OCI-LY1 (cell line): ENCODE data around the gene GJC1.

Experiments used
- H2AFZ ChIP-seq: fragments of 200-600 bp; sonication (generic), shearing (Covaris generic); 2 replicates; pipeline ENCODE4 v1.6.0; 2014; ENCODE audit warnings: antibody characterized with exemption, mild to moderate bottlenecking, low read length
- H3F3A ChIP-seq: fragments of 200-600 bp; sonication (generic), shearing (Covaris generic); 2 replicates; pipeline ENCODE4 v1.6.0; 2014; ENCODE audit warnings: mild to moderate bottlenecking, antibody characterized with exemption, low read length, moderate library complexity; ENCODE audit not compliant: insufficient read depth
- H3K27ac ChIP-seq: fragments of 200-600 bp; sonication (generic); 2 replicates; pipeline ENCODE4 v1.5.1; 2014; ENCODE audit warnings: low read length, mixed run types, mild to moderate bottlenecking, low read depth; ENCODE audit not compliant: poor library complexity, severe bottlenecking
- H3K27me3 ChIP-seq: fragments of 200-600 bp; sonication (generic); 2 replicates; pipeline ENCODE4 v1.6.0; 2014; ENCODE audit warnings: antibody characterized with exemption, mild to moderate bottlenecking, low read length, moderate library complexity; ENCODE audit not compliant: insufficient read depth
- H3K36me3 ChIP-seq: fragments of 200-600 bp; sonication (generic); 2 replicates; pipeline ENCODE4 v1.6.1; 2014; ENCODE audit warnings: mild to moderate bottlenecking, antibody characterized with exemption, low read length, moderate library complexity, mixed read lengths; ENCODE audit not compliant: insufficient read depth
- H3K4me1 ChIP-seq: fragments of 200-600 bp; sonication (generic); 2 replicates; pipeline ENCODE4 v1.5.1; 2014; ENCODE audit warnings: mild to moderate bottlenecking, low read length, moderate library complexity; ENCODE audit not compliant: insufficient read depth, severe bottlenecking
- H3K4me2 ChIP-seq: fragments of 200-600 bp; sonication (generic), shearing (Covaris generic); 2 replicates; pipeline ENCODE4 v1.6.1; 2014; ENCODE audit warnings: low read length
- H3K4me3 ChIP-seq: fragments of 200-600 bp; sonication (generic); 2 replicates; pipeline ENCODE4 v1.5.1; 2014; ENCODE audit warnings: low read length, low read depth, mild to moderate bottlenecking, mixed read lengths; ENCODE audit not compliant: poor library complexity, severe bottlenecking
- H3K79me2 ChIP-seq: fragments of 200-600 bp; shearing (Covaris generic); 2 replicates; pipeline ENCODE4 v1.6.1; 2016; ENCODE audit warnings: mixed run types, low read length, mixed read lengths; ENCODE audit not compliant: insufficient read depth
- H3K9ac ChIP-seq: fragments of 200-600 bp; sonication (generic), shearing (Covaris generic); 2 replicates; pipeline ENCODE4 v1.6.1; 2014; ENCODE audit warnings: mild to moderate bottlenecking, low read length, mixed read lengths
- H3K9me2 ChIP-seq: fragments of 200-600 bp; sonication (generic), shearing (Covaris generic); 2 replicates; pipeline ENCODE4 v1.6.1; 2014; ENCODE audit warnings: low read depth, mild to moderate bottlenecking, low read length, mixed read lengths
- H3K9me3 ChIP-seq: fragments of 200-600 bp; shearing (Covaris generic); 2 replicates; pipeline ENCODE4 v1.6.1; 2014; ENCODE audit warnings: low read length, mixed read lengths
- H4K20me1 ChIP-seq: fragments of 200-600 bp; sonication (generic), shearing (Covaris generic); 2 replicates; pipeline ENCODE4 v1.6.0; 2016; ENCODE audit warnings: mild to moderate bottlenecking, low read length; ENCODE audit not compliant: insufficient read depth
- EZH2 ChIP-seq: fragments of 200-600 bp; sonication (generic), shearing (Covaris generic); IDR thresholded peaks from 2 replicates; pipeline ENCODE4 v1.8.0; 2017; ENCODE audit warnings: borderline replicate concordance, mixed run types, mild to moderate bottlenecking, antibody characterized with exemption, low read length, moderate library complexity, mixed read lengths
- TF ChIP-seq, protein P1 (sequence below): fragments of 200-600 bp; sonication (generic), shearing (Covaris generic); IDR thresholded peaks from 2 replicates; pipeline ENCODE4 v1.5.1; 2017; ENCODE audit warnings: mild to moderate bottlenecking, antibody characterized with exemption, low read length, moderate library complexity, mixed read lengths

GJC1 gene

DNA sequence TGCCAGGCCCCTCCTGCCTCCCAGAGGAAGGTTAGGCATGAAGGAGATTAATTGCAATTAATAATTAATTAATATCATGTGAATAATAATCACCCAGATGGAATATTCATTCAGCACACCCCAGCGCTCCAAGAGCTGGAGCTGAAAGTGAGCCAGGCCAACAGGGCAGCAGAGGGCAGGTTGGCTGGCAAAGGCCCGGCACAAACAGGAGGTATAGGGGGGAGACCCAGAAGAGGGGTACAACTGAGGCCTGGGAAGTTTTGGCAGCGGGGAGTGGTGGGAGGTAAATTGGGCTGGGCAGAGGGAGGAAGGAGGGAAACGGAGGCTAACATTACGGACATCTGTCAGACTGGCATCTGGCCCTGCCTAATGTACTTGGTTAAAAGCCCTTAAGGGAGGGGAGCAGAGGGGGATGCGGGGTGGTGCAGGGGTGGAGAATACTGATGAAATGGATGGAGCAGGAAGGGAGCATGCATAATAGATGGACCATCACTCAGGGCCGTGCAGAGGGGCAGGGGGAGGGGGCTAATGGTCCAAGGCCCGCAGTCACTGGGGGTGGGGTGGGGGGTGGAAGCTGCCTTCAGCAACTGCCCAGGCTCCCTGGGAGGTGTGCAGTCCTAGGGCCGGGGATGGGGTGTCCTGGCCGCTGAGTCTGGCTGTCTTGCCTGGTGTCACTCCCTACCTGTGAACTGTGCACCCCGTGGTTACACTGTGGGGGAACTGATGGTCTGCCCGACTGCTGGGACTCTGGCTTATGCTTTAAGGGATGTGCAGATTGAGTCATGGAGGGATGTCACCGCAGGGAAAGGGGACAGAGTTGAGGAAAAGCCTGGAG lies 69.4 kb downstream of the GJC1 start:
- TF ChIP-seq, protein P1, sequence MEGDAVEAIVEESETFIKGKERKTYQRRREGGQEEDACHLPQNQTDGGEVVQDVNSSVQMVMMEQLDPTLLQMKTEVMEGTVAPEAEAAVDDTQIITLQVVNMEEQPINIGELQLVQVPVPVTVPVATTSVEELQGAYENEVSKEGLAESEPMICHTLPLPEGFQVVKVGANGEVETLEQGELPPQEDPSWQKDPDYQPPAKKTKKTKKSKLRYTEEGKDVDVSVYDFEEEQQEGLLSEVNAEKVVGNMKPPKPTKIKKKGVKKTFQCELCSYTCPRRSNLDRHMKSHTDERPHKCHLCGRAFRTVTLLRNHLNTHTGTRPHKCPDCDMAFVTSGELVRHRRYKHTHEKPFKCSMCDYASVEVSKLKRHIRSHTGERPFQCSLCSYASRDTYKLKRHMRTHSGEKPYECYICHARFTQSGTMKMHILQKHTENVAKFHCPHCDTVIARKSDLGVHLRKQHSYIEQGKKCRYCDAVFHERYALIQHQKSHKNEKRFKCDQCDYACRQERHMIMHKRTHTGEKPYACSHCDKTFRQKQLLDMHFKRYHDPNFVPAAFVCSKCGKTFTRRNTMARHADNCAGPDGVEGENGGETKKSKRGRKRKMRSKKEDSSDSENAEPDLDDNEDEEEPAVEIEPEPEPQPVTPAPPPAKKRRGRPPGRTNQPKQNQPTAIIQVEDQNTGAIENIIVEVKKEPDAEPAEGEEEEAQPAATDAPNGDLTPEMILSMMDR: no peak
- Histone ChIP-seq H3K9me2 (no peaks in the 10 kb centered on the region), H3K79me2 (no peaks in the 10 kb centered on the region), H4K20me1 (no peaks in the 10 kb centered on the region), H3F3A (no peaks in the 10 kb centered on the region), H3K27me3 (peaks cover 16% of the 10 kb centered on the region), H3K27ac (no peak overlapping the region), H3K4me2 (no peak overlapping the region), H3K4me1 (peaks cover 6% of the 10 kb centered on the region), H2AFZ (no peak overlapping the region), H3K9me3 (no peaks in the 10 kb centered on the region), H3K36me3 (no peaks in the 10 kb centered on the region), H3K4me3 (no peak overlapping the region), H3K9ac (no peak overlapping the region)

DNA sequence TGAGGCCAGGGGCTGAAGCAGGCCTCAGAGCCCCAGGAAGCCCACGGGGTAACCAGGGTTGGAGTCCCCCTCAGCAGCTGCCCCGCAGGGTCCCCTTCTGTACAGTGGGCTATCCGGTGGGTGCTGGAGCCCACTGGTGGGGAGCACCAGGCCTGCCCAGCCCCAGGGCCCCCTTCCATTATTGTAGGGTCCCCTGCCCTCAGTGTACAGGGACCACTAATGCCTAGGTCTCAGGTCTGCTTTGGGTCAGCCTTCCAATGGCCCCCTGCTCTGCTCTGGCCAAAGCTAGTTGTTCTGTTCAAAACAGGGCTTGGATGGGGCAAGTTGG lies 70.2 kb downstream of the GJC1 start:
- H3K9me2 ChIP-seq: no peaks in the 10 kb centered on the region
- peaks cover 16% of the 10 kb centered on the region for H3K27me3 ChIP-seq
- no peaks in the 10 kb centered on the region for H3F3A ChIP-seq
- H4K20me1 ChIP-seq: no peaks in the 10 kb centered on the region
- no peak for TF ChIP-seq EZH2
- TF ChIP-seq, protein P1: no peak
- H3K4me3 ChIP-seq: no peak overlapping the region
- no peaks in the 10 kb centered on the region for H3K36me3 ChIP-seq
- peaks cover 6% of the 10 kb centered on the region for H3K4me1 ChIP-seq
- no peaks in the 10 kb centered on the region for H3K9me3 ChIP-seq
- no peak overlapping the region for H2AFZ ChIP-seq
- peak overlapping the region; percentile 78; the same call in 1 of the 2 replicates for H3K4me2 ChIP-seq
- H3K27ac ChIP-seq: no peak overlapping the region
- H3K9ac ChIP-seq: no peak overlapping the region
- no peaks in the 10 kb centered on the region for H3K79me2 ChIP-seq

DNA sequence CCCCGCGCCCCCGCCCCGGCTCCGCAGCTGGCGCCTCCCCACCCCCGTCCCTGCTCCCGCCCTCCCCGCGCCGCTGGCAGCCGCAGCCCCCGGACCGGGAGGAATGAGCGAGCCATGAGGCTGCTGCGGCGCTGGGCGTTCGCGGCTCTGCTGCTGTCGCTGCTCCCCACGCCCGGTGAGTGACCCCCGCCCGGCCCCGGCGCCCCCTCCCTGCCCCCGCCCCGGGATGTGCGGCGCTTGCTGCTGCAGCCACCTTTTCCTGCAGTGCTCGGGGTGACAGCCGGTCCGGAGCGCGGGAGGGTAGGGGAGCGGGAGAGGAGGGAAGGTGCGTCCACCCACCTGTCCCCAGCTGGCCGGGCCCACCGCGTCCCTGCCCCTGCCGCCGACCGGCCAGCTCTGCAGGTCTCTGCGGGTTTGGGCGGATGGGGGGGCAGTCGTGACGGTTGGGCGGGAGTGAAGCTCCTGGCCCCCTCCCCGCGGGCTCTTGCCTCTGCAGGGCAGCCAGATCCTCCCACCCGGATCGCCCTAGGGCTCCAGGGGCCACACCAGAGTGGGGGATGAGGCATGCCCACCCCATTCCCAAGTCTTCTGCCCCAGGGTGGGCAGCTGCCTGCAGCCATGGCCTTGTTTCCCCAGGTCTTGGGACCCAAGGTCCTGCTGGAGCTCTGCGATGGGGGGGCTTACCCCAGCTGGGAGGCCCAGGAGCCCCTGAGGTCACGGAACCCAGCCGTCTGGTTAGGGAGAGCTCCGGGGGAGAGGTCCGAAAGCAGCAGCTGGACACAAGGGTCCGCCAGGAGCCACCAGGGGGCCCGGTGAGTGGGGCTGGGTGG lies 70.8 kb downstream of the GJC1 start:
- Histone ChIP-seq H3K9ac (peak overlapping the region; percentile 43; the same call in 1 of the 2 replicates), H4K20me1 (no peaks in the 10 kb centered on the region), H3K27ac (no peak overlapping the region), H3K27me3 (peaks cover 16% of the 10 kb centered on the region), H3K9me3 (no peaks in the 10 kb centered on the region), H3K36me3 (no peaks in the 10 kb centered on the region), H3F3A (no peaks in the 10 kb centered on the region), H3K79me2 (no peaks in the 10 kb centered on the region), H3K4me2 (peak overlapping the region; percentile 78), H3K4me3 (peak overlapping the region; percentile 60), H3K9me2 (no peaks in the 10 kb centered on the region), H2AFZ (no peak overlapping the region), H3K4me1 (peaks cover 6% of the 10 kb centered on the region)
- TF ChIP-seq, protein P1: no peak
- no peak for TF ChIP-seq EZH2
